Colonic mucosa (tissue), 4 donors: ENCODE results near the gene CLIP4. TPM values are rescaled to one million over a fixed set of nuclear protein-coding genes. Genes with fewer than 3 reads are reported as not detected.

Experiments
- DNase-seq: peaks from one replicate; pipeline ENCODE4 v3.0.0-alpha.2; 2020
- H3K27ac ChIP-seq: fragments of 200-600 bp; one replicate; pipeline ENCODE4 v1.8.0; 2021
- H3K27me3 ChIP-seq: fragments of 200-600 bp; one replicate; pipeline ENCODE4 v1.8.0; 2021
- H3K36me3 ChIP-seq: fragments of 200-600 bp; one replicate; pipeline ENCODE4 v1.8.0; 2021
- H3K4me1 ChIP-seq: fragments of 200-600 bp; one replicate; pipeline ENCODE4 v1.8.0; 2021; ENCODE audit warnings: mild to moderate bottlenecking
- H3K4me3 ChIP-seq: fragments of 200-600 bp; one replicate; pipeline ENCODE4 v1.8.0; 2021
- H3K9ac ChIP-seq, 2 donors: one replicate each; pipeline ENCODE4 v1.7.0; 2013; ENCODE audit warnings: control low read depth in 2 of 2, low read depth in 2 of 2, low read length in 2 of 2
- H3K9me3 ChIP-seq: fragments of 200-600 bp; one replicate; pipeline ENCODE4 v1.8.0; 2021
- CTCF ChIP-seq: fragments of 200-600 bp; IDR thresholded peaks from one replicate; pipeline ENCODE4 v1.8.0; 2022; ENCODE audit warnings: antibody characterized with exemption, mild to moderate bottlenecking
- intact Hi-C: fragments of 100-400 bp; cut with DNase I; formaldehyde crosslinking; loops from one replicate; pipeline ENCODE4 v1.14.1; 2022
- total RNA-seq, 2 donors: library from RNA; stranded (reverse); fragmentation: NEBNext Ultra II Directional in 1 of 2; extraction: Animal tissue kit (Norgen Biotek cat#: 25700) in 1 of 2; gene quantifications; one replicate each; pipeline ENCODE4 v1.2.1, GENCODE V29; 2021
- donor health status: healthy.
- donor health status: DM: no; HTN: no; CAD: no.
- donor health status: DM: no; HTN: no; CAD: no.

The CLIP4 gene
- total RNA-seq, 2 donors from 2014 or later: 2.1 to 7.7 TPM

GRCh38 chr2:29215739-29216608 is 100.8 kb downstream of the CLIP4 start:
- TF ChIP-seq CTCF: no peak
- no peaks in the 10 kb centered on the region for H3K9me3 ChIP-seq
- H3K36me3 ChIP-seq: no peaks in the 10 kb centered on the region
- no peak overlapping the region for H3K4me3 ChIP-seq
- intact Hi-C loops: no loop called here
- no peak overlapping the region for H3K9ac ChIP-seq
- no peak overlapping the region for H3K27ac ChIP-seq
- no peaks in the 10 kb centered on the region for H3K4me1 ChIP-seq
- no peak for DNase-seq
- H3K27me3 ChIP-seq: no peaks in the 10 kb centered on the region

DNA sequence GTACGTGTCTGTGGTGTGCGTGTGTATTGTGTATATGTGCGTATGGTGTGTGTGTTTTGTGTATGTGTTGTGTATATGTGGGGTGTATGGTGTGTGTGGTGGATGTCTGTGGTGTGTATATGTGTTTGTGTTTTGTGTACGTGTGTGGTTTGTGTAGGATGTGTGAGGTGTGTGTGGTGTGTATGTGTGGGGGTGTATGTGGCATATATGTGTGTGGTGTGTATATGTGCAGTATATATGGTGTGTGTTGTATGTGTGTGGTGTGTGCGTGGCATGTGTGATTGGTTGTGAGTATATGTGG is 101.3 kb downstream of the CLIP4 start:
- Histone ChIP-seq H3K36me3 (no peaks in the 10 kb centered on the region), H3K27me3 (no peaks in the 10 kb centered on the region), H3K9me3 (no peaks in the 10 kb centered on the region), H3K9ac (no peak overlapping the region), H3K4me1 (no peaks in the 10 kb centered on the region), H3K4me3 (no peak overlapping the region), H3K27ac (no peak overlapping the region)
- TF ChIP-seq CTCF: no peak
- intact Hi-C loops: no loop called here
- no peak for DNase-seq

DNA sequence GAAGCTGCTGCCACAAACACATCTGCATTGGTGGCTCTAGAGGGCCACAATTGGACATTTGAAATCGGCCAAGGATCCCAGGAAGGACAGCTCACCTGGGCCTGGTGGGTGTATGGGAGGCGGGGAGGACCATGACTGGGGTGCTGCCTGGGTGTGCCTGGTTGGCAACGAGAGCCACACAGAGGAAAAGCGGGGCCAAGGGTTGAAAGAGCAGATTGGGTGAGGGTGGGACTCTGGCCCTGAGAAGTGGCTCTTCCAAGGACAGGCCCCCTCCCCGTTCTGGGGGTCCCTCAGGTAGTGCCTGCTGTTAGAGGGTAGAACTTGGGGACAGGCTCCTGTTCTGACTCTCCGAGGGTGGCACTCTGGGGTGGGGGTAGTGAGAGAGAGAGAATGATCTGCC is 102.9 kb downstream of the CLIP4 start:
- DNase-seq: no peak
- Histone ChIP-seq H3K36me3 (no peaks in the 10 kb centered on the region), H3K27ac (no peak overlapping the region), H3K9ac (no peak overlapping the region), H3K4me3 (no peak overlapping the region), H3K27me3 (no peaks in the 10 kb centered on the region), H3K4me1 (no peaks in the 10 kb centered on the region), H3K9me3 (no peaks in the 10 kb centered on the region)
- TF ChIP-seq CTCF: no peak
- intact Hi-C loops: no loop called here

DNA sequence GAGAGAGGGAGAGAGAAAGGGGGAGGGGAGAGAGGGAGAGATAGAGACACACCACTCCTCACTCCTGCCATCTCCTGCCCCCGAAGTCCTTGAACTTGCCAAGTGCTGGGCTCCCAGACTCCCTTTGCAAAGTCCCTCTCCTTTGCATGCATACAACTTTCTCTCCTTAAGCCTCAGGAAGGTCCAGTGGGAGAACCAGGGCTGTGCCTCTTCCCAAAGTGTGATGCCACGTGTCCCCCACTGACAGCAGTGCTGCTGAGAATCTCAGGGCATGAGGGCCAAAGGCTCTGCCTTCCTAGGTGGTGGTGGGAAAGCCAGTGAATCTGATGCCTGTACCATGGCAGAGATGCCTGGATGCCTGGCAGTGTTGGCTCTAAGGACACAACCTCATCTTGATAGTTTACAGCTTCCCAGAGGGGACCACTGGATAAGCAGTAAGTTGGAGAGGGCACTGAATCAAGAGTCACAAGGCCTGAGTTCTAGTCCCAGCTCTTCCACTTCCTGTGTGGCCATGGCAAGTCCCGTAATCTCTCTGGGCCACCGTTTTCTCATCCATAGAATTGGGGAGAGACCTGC is 103.4 kb downstream of the CLIP4 start:
- intact Hi-C loops: no loop called here
- Histone ChIP-seq H3K9ac (no peak overlapping the region), H3K4me3 (no peak overlapping the region), H3K27me3 (no peaks in the 10 kb centered on the region), H3K9me3 (no peaks in the 10 kb centered on the region), H3K27ac (no peak overlapping the region), H3K36me3 (no peaks in the 10 kb centered on the region), H3K4me1 (no peaks in the 10 kb centered on the region)
- TF ChIP-seq CTCF: no peak
- DNase-seq: no peak

- Histone ChIP-seq H3K27me3 (no peaks in the 10 kb centered on the region), H3K9me3 (no peaks in the 10 kb centered on the region), H3K4me1 (no peaks in the 10 kb centered on the region), H3K9ac (no peak overlapping the region), H3K4me3 (no peak overlapping the region), H3K36me3 (no peaks in the 10 kb centered on the region), H3K27ac (no peak overlapping the region)
- intact Hi-C loops: no loop called here
- TF ChIP-seq CTCF: no peak
- no peak for DNase-seq
Measured at GRCh38 chr2:29219374-29219773, 104.2 kb downstream of the CLIP4 start.
